ENCODE measurements around the gene TDRD7.

TDRD7 gene

GRCh38 chr9:97535771-97536170 is 123.9 kb downstream of the TDRD7 start:
- no peak for DNase-seq

- DNase-seq: no peak
These were observed 124.6 kb downstream of the TDRD7 start for GRCh38 chr9:97536480-97536879.

GRCh38 chr9:97543561-97543960 is 131.7 kb downstream of the TDRD7 start:
- DNase-seq: no peak

GRCh38 chr9:97545486-97545885 is 133.6 kb downstream of the TDRD7 start:
- DNase-seq: no peak
